GM21360 (cell line): Measurements from ENCODE around the gene ASCC2.
A peak's percentile ranks its signal among the peaks of the same experiment; 100 is the strongest.
"Not testable (repeated sequence)": the region's sequence is repeated elsewhere in the genome, so short reads cannot be mapped to it uniquely, and the experiment has no call there.

Experiments
- ATAC-seq: cut with Tn5 transposase; IDR thresholded peaks from one replicate; pipeline ENCODE4 v1.9.1; 2021; ENCODE audit warnings: mild to moderate bottlenecking, moderate library complexity; ENCODE audit not compliant: unreplicated experiment

Gene ASCC2, protein sequence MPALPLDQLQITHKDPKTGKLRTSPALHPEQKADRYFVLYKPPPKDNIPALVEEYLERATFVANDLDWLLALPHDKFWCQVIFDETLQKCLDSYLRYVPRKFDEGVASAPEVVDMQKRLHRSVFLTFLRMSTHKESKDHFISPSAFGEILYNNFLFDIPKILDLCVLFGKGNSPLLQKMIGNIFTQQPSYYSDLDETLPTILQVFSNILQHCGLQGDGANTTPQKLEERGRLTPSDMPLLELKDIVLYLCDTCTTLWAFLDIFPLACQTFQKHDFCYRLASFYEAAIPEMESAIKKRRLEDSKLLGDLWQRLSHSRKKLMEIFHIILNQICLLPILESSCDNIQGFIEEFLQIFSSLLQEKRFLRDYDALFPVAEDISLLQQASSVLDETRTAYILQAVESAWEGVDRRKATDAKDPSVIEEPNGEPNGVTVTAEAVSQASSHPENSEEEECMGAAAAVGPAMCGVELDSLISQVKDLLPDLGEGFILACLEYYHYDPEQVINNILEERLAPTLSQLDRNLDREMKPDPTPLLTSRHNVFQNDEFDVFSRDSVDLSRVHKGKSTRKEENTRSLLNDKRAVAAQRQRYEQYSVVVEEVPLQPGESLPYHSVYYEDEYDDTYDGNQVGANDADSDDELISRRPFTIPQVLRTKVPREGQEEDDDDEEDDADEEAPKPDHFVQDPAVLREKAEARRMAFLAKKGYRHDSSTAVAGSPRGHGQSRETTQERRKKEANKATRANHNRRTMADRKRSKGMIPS

GRCh38 chr22:29837741-29838598 lies at the start of gene ASCC2:
Gene ASCC2 (minus strand): TSS chr22:29838274. CDS start chr22:29832325, 5,949 bp downstream.
- peak; percentile 90 for ATAC-seq

- ATAC-seq, result no peak
These were observed 49.3 kb upstream of the ASCC2 start for GRCh38 chr22:29887358-29887757.

GRCh38 chr22:29886596-29886995 lies 48.5 kb upstream of the ASCC2 start:
- no peak for ATAC-seq

DNA sequence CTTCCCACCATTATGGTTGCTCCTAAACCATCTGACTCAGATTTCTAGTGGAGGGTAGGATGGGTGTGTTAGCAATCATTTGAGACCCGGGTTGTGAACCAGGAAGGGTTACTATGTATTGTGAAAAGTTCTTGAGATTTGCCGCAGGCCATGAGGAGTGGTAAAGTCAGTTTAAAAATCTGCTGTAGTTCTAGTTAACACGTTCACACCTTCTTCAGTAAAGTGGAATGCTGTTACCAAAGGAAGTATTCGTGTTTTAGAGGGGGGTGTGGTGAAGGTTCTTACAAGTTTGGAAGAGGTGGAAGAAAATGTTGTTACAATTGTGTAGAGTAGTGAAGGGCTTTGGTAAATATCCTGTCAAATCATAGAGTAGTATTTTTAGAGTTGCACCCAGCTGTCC lies 47.5 kb upstream of the ASCC2 start:
- ATAC-seq, result no peak

DNA sequence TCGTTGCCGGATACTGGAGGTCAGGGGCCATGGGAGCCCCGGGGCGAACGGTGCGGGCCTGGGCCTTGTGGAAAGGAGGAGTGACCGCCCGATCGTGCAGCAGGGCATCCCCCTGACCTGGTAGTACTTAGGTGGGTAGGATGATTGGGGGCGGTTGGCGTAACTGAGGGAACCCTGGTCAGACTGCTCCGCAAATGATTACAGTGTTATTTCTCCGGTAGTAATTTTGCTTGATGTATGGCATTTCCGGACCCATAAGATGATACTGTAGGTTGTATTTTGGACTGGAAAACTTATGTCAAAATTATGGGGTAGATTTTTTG lies 45.7 kb upstream of the ASCC2 start:
- no peak for ATAC-seq

- ATAC-seq, result peak; percentile 69
These were observed 45.1 kb upstream of the ASCC2 start, which contains the start of gene MTMR3 for GRCh38 chr22:29883045-29883774. Gene MTMR3 (plus strand): TSS chr22:29883174. CDS start chr22:29971060, 87,886 bp downstream.

GRCh38 chr22:29882716-29883044 lies 44.6 kb upstream of the ASCC2 start:
- ATAC-seq, result no peak

DNA sequence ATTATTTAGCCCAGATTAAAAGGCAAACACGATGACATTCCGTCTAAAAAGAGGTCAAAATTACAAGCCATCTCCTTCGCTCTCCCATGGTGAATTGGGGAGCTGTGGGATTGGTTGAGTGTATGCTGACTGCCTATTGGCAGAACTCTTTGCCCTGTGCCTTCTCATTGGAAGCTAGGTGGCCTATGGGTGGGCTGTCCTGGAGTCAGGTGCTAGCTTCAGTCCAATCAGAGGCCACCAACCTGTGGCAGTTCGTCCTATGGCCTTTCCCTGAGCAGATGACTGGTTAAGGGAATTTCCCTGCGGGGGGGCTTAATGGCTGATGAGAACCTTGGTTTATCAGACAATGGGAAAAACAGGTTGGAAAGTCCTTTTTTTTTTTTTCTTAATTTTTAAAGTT lies 41.7 kb upstream of the ASCC2 start:
- ATAC-seq, result no peak

DNA sequence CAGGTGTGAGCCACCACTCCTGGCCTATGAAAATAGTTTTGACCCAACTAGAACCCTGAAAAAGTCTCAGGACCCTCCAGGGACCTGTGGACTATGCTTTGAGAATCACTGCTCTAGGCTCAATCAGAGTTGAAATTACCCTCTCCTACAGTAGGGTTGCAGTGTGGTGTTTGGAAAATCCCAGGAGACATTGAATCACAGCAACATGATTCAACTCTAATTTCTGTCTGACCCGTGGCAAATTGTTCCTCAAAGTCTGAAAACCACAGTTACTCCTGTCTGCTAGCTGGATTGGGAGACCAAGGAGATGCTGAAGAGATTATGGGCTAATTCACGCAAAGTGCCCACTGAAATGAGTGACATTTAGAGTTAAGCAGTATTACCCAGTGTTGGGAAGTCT lies 39.5 kb upstream of the ASCC2 start:
- no peak for ATAC-seq

DNA sequence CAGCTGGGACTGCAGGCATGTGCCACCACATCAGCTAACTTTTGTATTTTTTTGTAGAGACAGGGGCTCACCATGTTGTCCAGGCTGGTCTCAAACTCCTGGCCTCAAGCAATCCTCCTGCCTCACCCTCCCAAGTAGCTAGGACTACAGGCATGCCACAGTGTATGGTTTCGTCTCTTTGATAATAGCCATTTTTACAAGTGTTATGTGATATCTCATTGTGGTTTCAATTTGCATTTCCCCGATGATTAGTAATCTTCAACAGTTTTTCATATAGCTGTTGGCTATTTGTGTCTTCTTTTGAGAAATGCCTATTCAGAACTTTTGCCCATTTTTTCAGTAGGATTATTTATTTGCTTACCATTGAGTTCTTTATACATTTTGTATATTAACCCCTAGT lies 35.9 kb upstream of the ASCC2 start:
- ATAC-seq, result no peak

- ATAC-seq, result no peak
These were observed 34.9 kb upstream of the ASCC2 start for GRCh38 chr22:29872989-29873388.

GRCh38 chr22:29872144-29872893 lies 34.2 kb upstream of the ASCC2 start:
- no peak for ATAC-seq

GRCh38 chr22:29871684-29872083 lies 33.6 kb upstream of the ASCC2 start:
- no peak for ATAC-seq

GRCh38 chr22:29870574-29870973 lies 32.5 kb upstream of the ASCC2 start:
- ATAC-seq, result no peak

- ATAC-seq, result no peak
These were observed 29.8 kb upstream of the ASCC2 start for GRCh38 chr22:29867851-29868250.

DNA sequence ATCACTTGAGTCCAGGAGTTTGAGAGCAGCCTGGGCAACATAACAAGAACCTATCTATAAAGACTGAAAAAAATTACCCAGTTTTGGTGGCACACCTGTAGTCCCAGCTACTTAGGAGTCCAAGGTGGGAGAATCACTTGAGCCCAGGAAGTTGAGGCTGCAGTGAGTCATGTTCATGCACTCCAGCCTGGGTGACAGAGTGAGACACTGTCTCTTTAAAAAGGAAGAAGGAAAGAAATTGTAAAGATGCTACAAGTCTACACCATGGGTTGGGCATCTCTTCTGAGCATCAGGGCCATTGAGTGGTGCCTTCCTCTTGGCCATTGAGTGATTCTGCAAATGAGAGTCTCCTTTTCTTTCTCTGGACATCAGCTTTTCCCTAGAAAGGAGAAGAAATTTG lies 29.2 kb upstream of the ASCC2 start:
- no peak for ATAC-seq

- ATAC-seq, result not testable (repeated sequence)
These were observed 27.5 kb upstream of the ASCC2 start for GRCh38 chr22:29865572-29865971.

DNA sequence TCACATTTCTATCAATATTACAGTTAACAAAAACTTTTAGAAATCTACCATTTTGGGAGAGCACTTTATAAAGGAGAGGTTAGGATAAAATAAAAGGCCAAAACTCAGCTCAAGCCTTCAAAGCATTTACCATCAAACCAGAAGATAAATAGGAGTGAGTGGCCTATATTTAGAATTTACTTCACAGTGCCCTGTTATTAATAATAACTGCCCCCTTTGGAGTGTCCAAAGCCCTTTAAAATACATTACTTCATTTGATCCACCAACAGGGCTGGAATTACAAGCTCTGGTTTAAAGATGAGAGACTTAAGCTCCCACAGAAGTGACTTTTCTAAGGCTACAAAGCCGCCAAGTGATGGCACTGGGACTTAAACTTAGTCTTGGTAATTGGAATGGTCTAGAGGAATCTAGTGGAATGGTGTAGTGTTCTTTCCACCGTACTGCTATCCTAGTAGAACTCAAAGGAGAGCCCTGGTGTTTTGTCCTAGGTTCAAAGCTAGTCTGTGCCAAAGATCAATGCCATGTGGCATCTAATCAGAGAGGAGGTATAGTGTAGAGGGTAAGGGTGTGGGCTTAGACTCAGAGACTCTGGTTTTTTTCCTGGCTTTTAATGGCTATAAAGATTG lies 23.7 kb upstream of the ASCC2 start:
- ATAC-seq, result no peak

GRCh38 chr22:29860006-29860766 lies 22.1 kb upstream of the ASCC2 start:
- no peak for ATAC-seq
